Measurements from ENCODE around the gene FIGLA.

GRCh38 chr2:70801607-70802263 lies 11.3 kb upstream of the FIGLA start:
- TF ChIP-seq ZNF263 (CRISPR knock-in tag; IDR thresholded peaks at IDR 0.05; ENCODE audit: low read depth): no peak
- TF ChIP-seq, protein P1, sequence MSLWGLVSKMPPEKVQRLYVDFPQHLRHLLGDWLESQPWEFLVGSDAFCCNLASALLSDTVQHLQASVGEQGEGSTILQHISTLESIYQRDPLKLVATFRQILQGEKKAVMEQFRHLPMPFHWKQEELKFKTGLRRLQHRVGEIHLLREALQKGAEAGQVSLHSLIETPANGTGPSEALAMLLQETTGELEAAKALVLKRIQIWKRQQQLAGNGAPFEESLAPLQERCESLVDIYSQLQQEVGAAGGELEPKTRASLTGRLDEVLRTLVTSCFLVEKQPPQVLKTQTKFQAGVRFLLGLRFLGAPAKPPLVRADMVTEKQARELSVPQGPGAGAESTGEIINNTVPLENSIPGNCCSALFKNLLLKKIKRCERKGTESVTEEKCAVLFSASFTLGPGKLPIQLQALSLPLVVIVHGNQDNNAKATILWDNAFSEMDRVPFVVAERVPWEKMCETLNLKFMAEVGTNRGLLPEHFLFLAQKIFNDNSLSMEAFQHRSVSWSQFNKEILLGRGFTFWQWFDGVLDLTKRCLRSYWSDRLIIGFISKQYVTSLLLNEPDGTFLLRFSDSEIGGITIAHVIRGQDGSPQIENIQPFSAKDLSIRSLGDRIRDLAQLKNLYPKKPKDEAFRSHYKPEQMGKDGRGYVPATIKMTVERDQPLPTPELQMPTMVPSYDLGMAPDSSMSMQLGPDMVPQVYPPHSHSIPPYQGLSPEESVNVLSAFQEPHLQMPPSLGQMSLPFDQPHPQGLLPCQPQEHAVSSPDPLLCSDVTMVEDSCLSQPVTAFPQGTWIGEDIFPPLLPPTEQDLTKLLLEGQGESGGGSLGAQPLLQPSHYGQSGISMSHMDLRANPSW (CRISPR knock-in tag; conservative IDR thresholded peaks at IDR 0.05; ENCODE audit: low read depth): no peak
- no peak for TF ChIP-seq CTCF (IDR thresholded peaks at IDR 0.05)

Data from WTC11 (cell line).